Osteocyte (in vitro differentiated cells): ENCODE measurements around the gene SLC39A11. TPM values are rescaled to one million over a fixed set of nuclear protein-coding genes. Genes with fewer than 3 reads are reported as not detected.

Experiments used
- DNase-seq: peaks from one replicate; pipeline ENCODE4 v3.0.0; 2021; ENCODE audit warnings: mixed read lengths; ENCODE audit not compliant: unreplicated experiment; ENCODE audit errors: extremely low spot score
- H3K27ac Mint-ChIP-seq: one replicate; pipeline ENCODE4 v1.8.0; 2021; ENCODE audit warnings: mild to moderate bottlenecking, mixed read lengths; ENCODE audit not compliant: unreplicated experiment
- H3K27me3 Mint-ChIP-seq: one replicate; pipeline ENCODE4 v1.8.0; 2021; ENCODE audit warnings: mixed read lengths; ENCODE audit not compliant: unreplicated experiment
- H3K36me3 Mint-ChIP-seq: one replicate; pipeline ENCODE4 v1.8.0; 2021; ENCODE audit warnings: mixed read lengths; ENCODE audit not compliant: unreplicated experiment
- H3K4me1 Mint-ChIP-seq: one replicate; pipeline ENCODE4 v1.8.0; 2021; ENCODE audit warnings: mixed read lengths; ENCODE audit not compliant: unreplicated experiment
- H3K4me3 Mint-ChIP-seq: one replicate; pipeline ENCODE4 v1.8.0; 2021; ENCODE audit warnings: mild to moderate bottlenecking, moderate library complexity, mixed read lengths; ENCODE audit not compliant: unreplicated experiment
- H3K9me3 Mint-ChIP-seq: one replicate; pipeline ENCODE4 v1.8.0; 2021; ENCODE audit warnings: mixed read lengths; ENCODE audit not compliant: unreplicated experiment
- total RNA-seq: library from RNA; stranded (reverse); gene quantifications from 2 replicates; pipeline ENCODE4 v1.2.1, GENCODE V29; 2021
- TF ChIP-seq, protein P1 (sequence below): fragments of 200-600 bp; sonication (generic); IDR thresholded peaks from 2 replicates; pipeline ENCODE4 v1.5.0; 2021; ENCODE audit warnings: antibody characterized with exemption, mild to moderate bottlenecking, moderate library complexity

SLC39A11 gene
- total RNA-seq, 1 donor from 2014 or later: 50.2 TPM

DNA sequence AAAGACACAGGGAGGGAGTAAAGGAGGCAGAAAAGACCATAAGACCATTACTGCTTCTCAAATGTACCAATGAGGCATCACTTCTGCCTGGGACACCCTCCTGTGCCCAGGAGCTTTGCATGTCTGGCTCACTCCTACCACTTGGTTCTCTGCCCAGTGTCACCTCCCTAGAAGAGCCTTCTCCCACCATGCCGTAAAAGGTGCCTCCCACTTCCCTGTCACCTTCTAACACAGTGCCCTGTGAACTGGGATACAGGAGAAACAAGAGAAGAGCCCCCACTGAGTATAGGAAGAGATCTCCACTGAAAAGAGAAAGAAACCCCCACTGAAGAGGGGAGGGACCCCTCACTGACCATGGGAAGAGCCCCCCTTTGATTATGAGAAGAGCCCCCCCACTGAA, 486.9 kb downstream of the SLC39A11 start:
- TF ChIP-seq, protein P1, sequence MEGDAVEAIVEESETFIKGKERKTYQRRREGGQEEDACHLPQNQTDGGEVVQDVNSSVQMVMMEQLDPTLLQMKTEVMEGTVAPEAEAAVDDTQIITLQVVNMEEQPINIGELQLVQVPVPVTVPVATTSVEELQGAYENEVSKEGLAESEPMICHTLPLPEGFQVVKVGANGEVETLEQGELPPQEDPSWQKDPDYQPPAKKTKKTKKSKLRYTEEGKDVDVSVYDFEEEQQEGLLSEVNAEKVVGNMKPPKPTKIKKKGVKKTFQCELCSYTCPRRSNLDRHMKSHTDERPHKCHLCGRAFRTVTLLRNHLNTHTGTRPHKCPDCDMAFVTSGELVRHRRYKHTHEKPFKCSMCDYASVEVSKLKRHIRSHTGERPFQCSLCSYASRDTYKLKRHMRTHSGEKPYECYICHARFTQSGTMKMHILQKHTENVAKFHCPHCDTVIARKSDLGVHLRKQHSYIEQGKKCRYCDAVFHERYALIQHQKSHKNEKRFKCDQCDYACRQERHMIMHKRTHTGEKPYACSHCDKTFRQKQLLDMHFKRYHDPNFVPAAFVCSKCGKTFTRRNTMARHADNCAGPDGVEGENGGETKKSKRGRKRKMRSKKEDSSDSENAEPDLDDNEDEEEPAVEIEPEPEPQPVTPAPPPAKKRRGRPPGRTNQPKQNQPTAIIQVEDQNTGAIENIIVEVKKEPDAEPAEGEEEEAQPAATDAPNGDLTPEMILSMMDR: no peak

DNA sequence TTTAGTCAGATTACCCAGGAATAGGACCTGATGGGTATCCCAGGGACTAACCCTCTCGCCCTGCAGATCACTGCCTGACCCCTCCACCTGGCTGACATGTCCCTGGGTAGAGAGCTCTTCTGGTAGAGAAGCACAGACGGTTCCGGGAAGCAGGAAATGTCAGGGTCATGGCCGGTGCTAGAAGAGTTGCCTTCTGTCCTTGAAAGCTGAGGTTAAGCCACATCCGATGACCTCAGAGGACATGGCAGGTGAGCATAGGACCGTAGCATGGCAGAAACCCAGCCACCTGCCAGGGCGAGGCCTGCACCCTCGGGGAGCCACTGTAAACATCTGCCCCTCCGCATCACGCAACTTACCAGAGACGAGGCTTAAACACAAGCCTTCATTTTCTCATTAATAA, 488.0 kb downstream of the SLC39A11 start:
- Mint-ChIP-seq H3K36me3 (peaks cover 8% of the 10 kb centered on the region), H3K27me3 (no peaks in the 10 kb centered on the region), H3K9me3 (peaks cover 16% of the 10 kb centered on the region), H3K27ac (no peak overlapping the region), H3K4me1 (peaks cover 26% of the 10 kb centered on the region), H3K4me3 (no peak overlapping the region)
- TF ChIP-seq, protein P1: no peak
- DNase-seq: no peak

More for the DNA sequence above, 486.9 kb downstream of the SLC39A11 start:
- Mint-ChIP-seq H3K27ac (no peak overlapping the region), H3K4me1 (peaks cover 24% of the 10 kb centered on the region), H3K4me3 (no peak overlapping the region), H3K27me3 (no peaks in the 10 kb centered on the region), H3K36me3 (peaks cover 8% of the 10 kb centered on the region), H3K9me3 (peaks cover 16% of the 10 kb centered on the region)
- DNase-seq: no peak

DNA sequence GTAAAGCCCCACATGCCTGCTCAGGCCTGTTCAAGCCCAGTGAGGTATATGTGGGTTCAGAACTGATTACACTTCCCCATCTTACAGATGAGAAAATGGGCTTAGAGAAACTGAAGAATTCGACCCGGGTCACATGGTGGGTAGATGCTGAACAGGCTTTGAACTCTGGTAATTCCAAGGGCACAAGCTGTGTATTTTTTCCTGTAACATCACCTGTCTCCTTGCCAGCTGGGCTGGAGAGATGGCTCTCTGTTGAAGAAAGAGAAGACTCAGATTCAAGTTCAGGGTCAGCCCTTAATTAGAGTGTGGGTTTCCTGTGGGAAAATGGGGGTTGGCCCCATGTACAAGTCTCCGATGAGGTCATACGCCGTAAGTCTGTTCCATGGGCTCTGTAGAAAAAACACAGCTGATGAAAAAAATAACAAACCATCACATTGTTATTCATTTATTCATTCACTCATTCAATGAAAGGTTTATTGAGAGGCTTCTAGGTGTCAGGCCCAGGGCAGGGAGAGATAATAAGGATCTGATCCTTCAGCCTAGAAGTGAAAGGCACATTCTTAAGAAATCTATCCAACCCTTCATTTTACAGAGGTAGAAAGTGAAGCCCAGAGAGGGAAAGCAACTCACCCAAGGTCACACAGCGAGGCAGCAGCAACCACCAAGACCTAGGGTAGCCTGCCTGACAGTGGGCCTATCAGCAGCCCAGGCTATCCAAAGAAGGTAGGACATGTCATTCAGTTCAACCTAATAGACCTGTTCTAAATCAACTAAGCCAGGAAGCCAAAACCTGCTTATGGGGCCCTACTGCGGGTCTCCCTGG, 488.9 kb downstream of the SLC39A11 start:
- Mint-ChIP-seq H3K27ac (peak overlapping the region; percentile 51), H3K27me3 (no peaks in the 10 kb centered on the region), H3K9me3 (peaks cover 16% of the 10 kb centered on the region), H3K4me3 (no peak overlapping the region), H3K36me3 (peaks cover 8% of the 10 kb centered on the region), H3K4me1 (peaks cover 31% of the 10 kb centered on the region)
- no peak for DNase-seq
- TF ChIP-seq, protein P1: no peak

DNA sequence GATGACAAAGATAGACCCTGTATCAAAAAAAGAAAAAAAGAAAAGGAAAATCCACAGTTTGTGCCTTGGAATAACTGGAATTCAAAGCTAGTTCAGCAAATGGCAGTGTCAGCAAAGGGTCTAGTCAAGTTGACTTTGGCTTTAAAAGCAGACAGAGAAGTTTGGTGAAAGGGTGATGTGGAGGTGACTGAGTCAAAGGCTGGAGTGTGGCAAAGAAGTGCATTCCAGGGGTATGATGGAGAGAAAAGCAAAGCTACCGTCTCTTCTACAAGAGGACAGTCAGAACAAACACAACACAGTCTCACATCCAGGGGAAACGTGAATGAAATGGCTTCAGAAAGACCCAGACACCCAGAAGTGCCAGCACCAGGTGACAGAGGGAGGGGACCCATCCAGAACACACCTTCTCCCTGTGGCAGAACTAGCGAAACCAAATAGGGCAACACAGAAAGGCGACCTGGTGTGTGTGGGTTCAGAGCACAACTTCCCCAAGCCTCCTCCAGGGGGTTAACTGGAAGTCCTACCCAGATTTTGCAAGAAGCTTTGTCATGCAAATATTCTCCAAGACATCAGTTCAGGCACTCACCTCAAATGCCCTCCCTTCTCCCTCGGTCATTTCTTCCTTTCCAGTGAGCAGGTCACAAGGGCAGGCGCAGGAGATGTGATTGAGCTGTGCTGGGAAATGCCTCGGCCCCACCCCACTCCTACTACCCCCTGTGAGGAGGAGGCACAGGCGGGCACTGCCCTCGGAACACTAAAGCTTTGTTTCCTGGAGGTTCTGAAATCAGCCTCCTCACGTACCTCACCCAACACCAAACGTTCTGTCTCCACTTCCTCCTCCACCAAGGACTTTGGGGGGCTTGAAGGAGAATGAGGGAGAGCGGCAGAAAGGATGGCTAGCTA, 489.7 kb downstream of the SLC39A11 start:
- Mint-ChIP-seq H3K9me3 (peaks cover 9% of the 10 kb centered on the region), H3K36me3 (peaks cover 5% of the 10 kb centered on the region), H3K4me3 (no peak overlapping the region), H3K27ac (peak overlapping the region; percentile 7), H3K4me1 (peaks cover 34% of the 10 kb centered on the region), H3K27me3 (no peaks in the 10 kb centered on the region)
- TF ChIP-seq, protein P1: no peak
- no peak for DNase-seq

DNA sequence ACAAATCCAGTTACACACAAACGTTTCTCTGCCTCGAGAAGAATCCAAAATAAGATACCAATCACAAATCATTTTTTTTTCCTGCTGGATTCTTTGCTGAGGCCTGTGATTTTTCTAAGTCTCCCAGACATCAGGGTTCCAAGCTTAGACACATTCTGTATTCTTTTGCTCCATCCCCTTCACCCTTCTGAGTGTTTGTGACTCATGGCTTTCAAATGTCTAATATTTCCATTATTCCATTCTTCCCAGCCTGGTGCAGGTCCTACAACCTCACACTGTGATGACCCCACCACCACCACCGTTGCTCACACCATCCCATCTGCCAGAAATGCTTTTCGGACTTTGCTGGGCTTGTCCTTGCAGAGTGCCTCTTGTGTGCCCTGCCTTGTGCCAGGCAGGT, 491.6 kb downstream of the SLC39A11 start:
- no peaks in the 10 kb centered on the region for H3K9me3 Mint-ChIP-seq
- peak overlapping the region; percentile 60 for H3K27ac Mint-ChIP-seq
- TF ChIP-seq, protein P1: no peak
- no peaks in the 10 kb centered on the region for H3K27me3 Mint-ChIP-seq
- H3K4me1 Mint-ChIP-seq: peaks cover 34% of the 10 kb centered on the region
- H3K4me3 Mint-ChIP-seq: no peak overlapping the region
- no peak for DNase-seq
- H3K36me3 Mint-ChIP-seq: no peaks in the 10 kb centered on the region
